Measurements from ENCODE around the gene HHIP. TPM values are rescaled to one million over a fixed set of nuclear protein-coding genes. Genes with fewer than 3 reads are reported as not detected.

Gene HHIP, protein sequence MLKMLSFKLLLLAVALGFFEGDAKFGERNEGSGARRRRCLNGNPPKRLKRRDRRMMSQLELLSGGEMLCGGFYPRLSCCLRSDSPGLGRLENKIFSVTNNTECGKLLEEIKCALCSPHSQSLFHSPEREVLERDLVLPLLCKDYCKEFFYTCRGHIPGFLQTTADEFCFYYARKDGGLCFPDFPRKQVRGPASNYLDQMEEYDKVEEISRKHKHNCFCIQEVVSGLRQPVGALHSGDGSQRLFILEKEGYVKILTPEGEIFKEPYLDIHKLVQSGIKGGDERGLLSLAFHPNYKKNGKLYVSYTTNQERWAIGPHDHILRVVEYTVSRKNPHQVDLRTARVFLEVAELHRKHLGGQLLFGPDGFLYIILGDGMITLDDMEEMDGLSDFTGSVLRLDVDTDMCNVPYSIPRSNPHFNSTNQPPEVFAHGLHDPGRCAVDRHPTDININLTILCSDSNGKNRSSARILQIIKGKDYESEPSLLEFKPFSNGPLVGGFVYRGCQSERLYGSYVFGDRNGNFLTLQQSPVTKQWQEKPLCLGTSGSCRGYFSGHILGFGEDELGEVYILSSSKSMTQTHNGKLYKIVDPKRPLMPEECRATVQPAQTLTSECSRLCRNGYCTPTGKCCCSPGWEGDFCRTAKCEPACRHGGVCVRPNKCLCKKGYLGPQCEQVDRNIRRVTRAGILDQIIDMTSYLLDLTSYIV
- 1 to 10 TPM in 1 of 4 donors, under 1 TPM in 2, not detected in 1; 0.03 to 1.2 (median 0.39) TPM for total RNA-seq
- polyA plus RNA-seq = 0.16 TPM
- long read RNA-seq, donor 1, full-length matches to known transcripts = 1 of 1 reads
- long read RNA-seq, donor 1, partial matches to known transcripts = 0 of 1 reads
- long read RNA-seq, donor 1, other reads (novel, unspliced or antisense) = 0 of 1 reads
- long read RNA-seq, donor 2 = 0 reads
- long read RNA-seq, donor 3 = 0 reads
- long read RNA-seq, donor 4 = 0 reads

DNA sequence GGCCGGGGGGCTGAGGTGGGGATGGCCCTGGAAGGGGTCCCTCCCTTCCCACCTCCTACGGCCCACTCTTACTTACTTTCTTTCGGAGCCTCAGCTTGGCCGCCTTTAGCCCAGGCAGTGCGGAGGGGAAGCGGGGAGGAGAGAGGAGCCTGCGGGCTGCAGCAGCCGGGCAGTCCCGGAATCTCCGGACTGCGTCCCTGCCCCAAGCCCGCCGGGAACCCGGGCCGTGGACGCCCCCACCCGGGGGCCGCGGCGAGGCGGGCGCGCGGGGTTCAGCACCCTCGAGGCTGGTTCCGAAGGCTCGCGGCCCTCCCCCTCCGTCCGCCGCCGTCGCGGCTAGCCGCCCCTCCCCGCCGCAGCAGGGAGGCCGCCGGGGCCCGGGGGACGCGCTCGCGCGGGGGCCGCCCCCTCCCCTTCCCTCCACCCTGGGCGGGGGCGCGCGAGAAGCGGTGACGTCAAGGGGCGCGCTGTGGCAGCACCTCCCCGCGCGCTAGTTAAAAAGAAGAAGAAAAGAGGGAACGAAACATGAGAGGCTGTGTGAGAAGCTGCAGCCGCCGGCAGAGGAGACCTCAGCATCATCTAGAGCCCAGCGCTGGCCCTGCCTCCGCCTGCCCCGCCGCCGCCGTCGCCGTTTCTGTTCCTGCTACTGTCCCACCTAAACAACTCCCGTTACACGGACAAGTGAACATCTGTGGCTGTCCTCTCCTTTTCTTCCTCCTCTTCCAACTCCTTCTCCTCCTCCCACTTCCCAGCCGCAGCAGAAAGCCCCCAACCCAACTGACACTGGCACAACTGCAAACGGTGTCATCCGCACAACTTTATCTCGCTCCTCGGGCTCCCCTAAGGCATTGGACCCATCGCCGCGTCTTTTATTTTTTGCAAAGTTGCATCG, at the start of gene HHIP:
Gene HHIP, plus strand, starts transcription at position 526 of the 892 bp plus-strand sequence. CDS start 520 bp downstream, outside the sequence.
- peak within 1 kb of the TSS; percentile 74 for H3K4me3 ChIP-seq (ENCODE audit: low read length)
- WGBS = under 1% methylated on average over 79 of the region's 79 CpGs
- H3K9me3 ChIP-seq (ENCODE audit: control insufficient read depth, low read length) = no peaks in the 10 kb centered on the region
- H3K27me3 ChIP-seq (ENCODE audit: control insufficient read depth, insufficient read depth) = no peaks in the 10 kb centered on the region
- peak; percentile 38 to 84 (median 67) for DNase-seq
- H3K4me1 ChIP-seq (ENCODE audit: control insufficient read depth, insufficient read depth, low read length) = peaks cover 2% of the 10 kb centered on the region
- intact Hi-C loops (cut with DNase I) = no loop called here
- H3K27ac ChIP-seq (ENCODE audit: low read length) = no peak within 1 kb of the TSS
- ATAC-seq = peak; percentile 81 to 84

DNA sequence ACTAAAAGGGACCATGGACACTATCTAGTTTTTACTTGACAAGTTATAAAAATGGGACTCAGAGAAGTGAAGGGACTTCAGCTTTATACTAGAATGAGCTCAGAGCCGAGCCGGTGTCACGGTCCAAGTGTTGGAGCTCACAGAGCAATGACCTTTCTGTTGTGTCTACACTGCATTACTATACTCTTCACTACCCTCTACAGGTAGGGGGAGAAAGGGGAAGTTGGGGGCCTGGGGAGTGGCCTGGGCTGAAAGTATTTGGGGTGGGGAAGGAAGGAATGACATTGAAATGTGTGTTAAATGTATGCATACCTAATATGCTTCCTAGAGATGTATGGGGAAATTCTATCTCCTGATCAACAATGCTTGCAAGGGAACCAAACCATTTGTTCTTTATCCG, 48.8 kb upstream of the HHIP start:
- DNase-seq = no peak
- intact Hi-C loops (cut with DNase I) = no loop called here
- 93% methylated on average over 4 of the region's 4 CpGs for WGBS
- H3K9me3 ChIP-seq (ENCODE audit: control insufficient read depth, low read length) = no peaks in the 10 kb centered on the region
- H3K27ac ChIP-seq (ENCODE audit: low read length) = no peak overlapping the region
- no peak overlapping the region for H3K4me3 ChIP-seq (ENCODE audit: low read length)
- no peak for ATAC-seq
- no peaks in the 10 kb centered on the region for H3K27me3 ChIP-seq (ENCODE audit: control insufficient read depth, insufficient read depth)
- H3K4me1 ChIP-seq (ENCODE audit: control insufficient read depth, insufficient read depth, low read length) = peaks cover 1% of the 10 kb centered on the region

DNA sequence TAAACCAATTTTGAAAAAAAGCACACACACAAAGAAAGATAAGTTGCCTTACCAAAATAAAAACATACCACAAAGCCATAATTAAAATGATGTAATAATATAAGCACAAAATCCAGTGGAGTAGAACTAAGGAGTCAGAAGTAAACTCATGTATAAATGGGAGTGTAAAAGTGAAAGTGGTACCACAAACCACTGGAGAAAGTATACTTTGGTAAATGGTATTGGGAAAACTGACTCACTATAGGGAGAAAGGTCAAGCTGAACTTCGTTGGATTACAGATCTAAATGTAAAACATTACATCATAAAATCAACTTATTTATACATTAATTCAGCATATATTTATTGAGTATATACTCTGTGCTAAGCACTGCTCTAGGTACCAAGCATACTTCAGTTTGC, 46.3 kb upstream of the HHIP start:
- intact Hi-C loops (cut with DNase I) = no loop called here
- H3K9me3 ChIP-seq (ENCODE audit: control insufficient read depth, low read length) = no peaks in the 10 kb centered on the region
- H3K27ac ChIP-seq (ENCODE audit: low read length) = no peak overlapping the region
- ATAC-seq (no peak), DNase-seq (no peak)
- no peaks in the 10 kb centered on the region for H3K4me1 ChIP-seq (ENCODE audit: control insufficient read depth, insufficient read depth, low read length)
- H3K27me3 ChIP-seq (ENCODE audit: control insufficient read depth, insufficient read depth) = no peaks in the 10 kb centered on the region
- H3K4me3 ChIP-seq (ENCODE audit: low read length) = no peak overlapping the region
- 53% methylated on average over 1 of the region's 1 CpG for WGBS

DNA sequence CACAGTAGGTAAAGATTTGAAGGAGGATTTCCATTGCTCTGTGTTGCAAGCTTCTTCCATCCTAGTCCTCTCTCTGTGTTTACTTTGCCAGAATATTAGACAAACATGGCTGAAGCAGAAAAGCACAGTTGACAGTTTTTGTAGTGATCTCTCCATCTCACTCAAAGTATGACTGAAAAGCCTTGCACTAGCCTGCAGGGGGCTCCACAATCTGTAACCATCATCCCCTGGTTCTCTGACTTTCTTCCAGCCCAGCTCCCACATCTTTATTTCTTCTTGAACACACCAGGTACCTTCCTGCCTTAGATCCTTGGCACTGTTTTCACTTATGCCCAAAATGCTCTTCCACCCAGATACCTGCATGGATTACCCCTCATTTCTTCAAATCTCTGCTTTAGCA, 34.1 kb upstream of the HHIP start:
- ATAC-seq (no peak), DNase-seq (no peak)
- Histone ChIP-seq H3K9me3 (ENCODE audit: control insufficient read depth, low read length) (no peaks in the 10 kb centered on the region), H3K27ac (ENCODE audit: low read length) (no peak overlapping the region), H3K27me3 (ENCODE audit: control insufficient read depth, insufficient read depth) (no peaks in the 10 kb centered on the region), H3K4me1 (ENCODE audit: control insufficient read depth, insufficient read depth, low read length) (no peaks in the 10 kb centered on the region), H3K4me3 (ENCODE audit: low read length) (no peak overlapping the region)
- intact Hi-C loops (cut with DNase I) = no loop called here

DNA sequence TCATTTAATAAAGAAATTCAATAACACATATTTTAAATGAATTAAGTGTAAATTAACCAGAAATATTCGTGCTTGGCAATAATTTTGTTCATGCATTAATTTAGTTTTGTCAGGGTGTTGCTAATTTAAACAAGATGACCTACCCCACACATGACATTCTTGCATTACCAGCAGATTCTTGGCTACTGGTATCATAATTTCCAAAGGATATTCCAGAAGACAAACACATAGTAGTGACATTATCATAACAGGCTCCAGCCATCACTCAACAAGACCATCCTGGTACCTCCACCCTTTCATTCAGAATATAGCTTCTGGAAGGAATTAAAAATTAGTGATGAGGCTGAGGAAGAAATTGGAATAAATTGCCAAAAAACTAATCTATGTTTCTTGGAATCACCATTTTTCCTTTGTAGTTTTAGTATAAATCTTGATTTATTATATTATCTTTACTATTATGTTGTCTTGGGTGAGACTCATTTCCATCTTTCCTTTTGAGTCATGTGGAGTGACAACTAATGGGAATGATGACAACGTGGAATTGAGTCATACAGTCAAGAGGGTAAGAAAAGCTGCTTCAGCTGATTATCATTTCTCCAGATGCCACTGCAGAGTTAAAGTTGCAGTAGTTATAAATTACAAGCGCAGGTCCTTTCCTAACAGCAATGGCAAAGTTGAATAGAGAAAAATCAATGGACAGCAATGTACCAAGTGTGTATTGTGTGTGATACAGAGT, 30.9 kb upstream of the HHIP start:
- H3K27ac ChIP-seq (ENCODE audit: low read length) = no peak overlapping the region
- no peaks in the 10 kb centered on the region for H3K4me1 ChIP-seq (ENCODE audit: control insufficient read depth, insufficient read depth, low read length)
- no peaks in the 10 kb centered on the region for H3K27me3 ChIP-seq (ENCODE audit: control insufficient read depth, insufficient read depth)
- intact Hi-C loops (cut with DNase I) = no loop called here
- H3K9me3 ChIP-seq (ENCODE audit: control insufficient read depth, low read length) = no peaks in the 10 kb centered on the region
- no peak overlapping the region for H3K4me3 ChIP-seq (ENCODE audit: low read length)
- WGBS = 64% methylated on average over 3 of the region's 3 CpGs
- ATAC-seq = no peak
- DNase-seq = no peak

DNA sequence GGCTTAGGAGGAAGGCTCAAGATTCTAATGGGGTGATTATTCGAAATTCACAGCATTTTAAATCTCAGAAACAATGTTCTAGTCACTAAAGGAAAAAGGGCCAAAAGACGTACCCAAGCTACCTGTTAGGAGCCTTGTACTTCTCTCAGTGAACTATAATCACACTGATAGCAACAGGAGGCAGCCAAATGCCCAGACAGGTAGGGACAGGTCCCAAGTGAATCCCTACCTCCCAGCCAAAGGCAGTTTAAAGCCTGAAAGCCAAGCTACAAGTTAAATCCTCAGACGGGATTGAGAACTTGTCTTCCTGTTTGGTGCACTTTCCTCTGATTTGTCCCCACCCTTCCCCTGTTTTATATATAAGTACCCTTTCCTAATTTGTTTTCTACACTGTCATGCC, 24.3 kb upstream of the HHIP start:
- ATAC-seq (no peak), DNase-seq (no peak)
- Histone ChIP-seq H3K9me3 (ENCODE audit: control insufficient read depth, low read length) (no peaks in the 10 kb centered on the region), H3K27ac (ENCODE audit: low read length) (no peak overlapping the region), H3K27me3 (ENCODE audit: control insufficient read depth, insufficient read depth) (no peaks in the 10 kb centered on the region), H3K4me3 (ENCODE audit: low read length) (no peak overlapping the region), H3K4me1 (ENCODE audit: control insufficient read depth, insufficient read depth, low read length) (no peaks in the 10 kb centered on the region)
- intact Hi-C loops (cut with DNase I) = no loop called here
- WGBS = 56% methylated on average over 3 of the region's 3 CpGs

DNA sequence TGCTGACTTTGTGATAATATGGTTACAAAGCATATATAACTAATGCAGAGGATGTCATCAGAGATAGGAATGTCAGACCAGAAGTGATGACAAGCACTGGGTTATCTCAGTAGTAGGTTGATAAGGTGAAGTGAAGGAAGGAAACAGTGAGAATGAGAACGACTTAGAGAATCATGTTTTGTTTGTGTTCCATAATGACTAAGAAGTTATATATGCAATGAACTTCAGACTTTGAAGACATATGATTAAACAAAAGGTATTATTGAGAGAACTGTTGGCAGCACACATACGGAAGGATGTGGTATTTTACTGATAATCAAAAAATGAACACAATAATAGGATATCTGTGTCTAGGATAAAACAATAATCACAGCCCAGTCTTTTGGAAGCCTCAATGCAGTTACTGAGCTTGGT, 18.3 kb upstream of the HHIP start:
- Histone ChIP-seq H3K9me3 (ENCODE audit: control insufficient read depth, low read length) (no peaks in the 10 kb centered on the region), H3K27me3 (ENCODE audit: control insufficient read depth, insufficient read depth) (no peaks in the 10 kb centered on the region), H3K4me3 (ENCODE audit: low read length) (no peak overlapping the region), H3K27ac (ENCODE audit: low read length) (no peak overlapping the region), H3K4me1 (ENCODE audit: control insufficient read depth, insufficient read depth, low read length) (no peaks in the 10 kb centered on the region)
- intact Hi-C loops (cut with DNase I) = no loop called here
- ATAC-seq (no peak), DNase-seq (no peak)
- 27% methylated on average over 2 of the region's 2 CpGs for WGBS

DNA sequence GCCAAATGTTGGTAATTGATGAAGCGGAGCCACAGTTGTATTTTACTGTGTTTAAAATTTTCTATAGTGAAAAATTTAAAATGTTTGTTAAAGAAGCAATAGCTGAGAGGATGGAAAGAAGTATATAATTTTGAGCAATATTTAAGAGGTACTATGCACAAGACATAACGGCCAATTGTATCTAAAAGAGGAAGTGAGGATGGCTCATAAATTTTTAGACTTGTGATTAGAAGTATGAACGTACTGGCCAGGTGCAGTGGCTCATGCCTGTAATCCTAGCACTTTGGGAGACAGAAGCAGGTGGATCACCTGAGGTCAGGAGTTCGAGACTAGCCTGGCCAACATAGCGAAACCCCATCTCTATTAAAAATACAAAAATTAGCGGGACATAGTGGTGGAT, 12.7 kb upstream of the HHIP start:
- 89% methylated on average over 6 of the region's 6 CpGs for WGBS
- Histone ChIP-seq H3K9me3 (ENCODE audit: control insufficient read depth, low read length) (no peaks in the 10 kb centered on the region), H3K4me3 (ENCODE audit: low read length) (no peak overlapping the region), H3K27me3 (ENCODE audit: control insufficient read depth, insufficient read depth) (no peaks in the 10 kb centered on the region), H3K27ac (ENCODE audit: low read length) (no peak overlapping the region), H3K4me1 (ENCODE audit: control insufficient read depth, insufficient read depth, low read length) (no peaks in the 10 kb centered on the region)
- intact Hi-C loops (cut with DNase I) = no loop called here
- ATAC-seq (no peak), DNase-seq (no peak)

DNA sequence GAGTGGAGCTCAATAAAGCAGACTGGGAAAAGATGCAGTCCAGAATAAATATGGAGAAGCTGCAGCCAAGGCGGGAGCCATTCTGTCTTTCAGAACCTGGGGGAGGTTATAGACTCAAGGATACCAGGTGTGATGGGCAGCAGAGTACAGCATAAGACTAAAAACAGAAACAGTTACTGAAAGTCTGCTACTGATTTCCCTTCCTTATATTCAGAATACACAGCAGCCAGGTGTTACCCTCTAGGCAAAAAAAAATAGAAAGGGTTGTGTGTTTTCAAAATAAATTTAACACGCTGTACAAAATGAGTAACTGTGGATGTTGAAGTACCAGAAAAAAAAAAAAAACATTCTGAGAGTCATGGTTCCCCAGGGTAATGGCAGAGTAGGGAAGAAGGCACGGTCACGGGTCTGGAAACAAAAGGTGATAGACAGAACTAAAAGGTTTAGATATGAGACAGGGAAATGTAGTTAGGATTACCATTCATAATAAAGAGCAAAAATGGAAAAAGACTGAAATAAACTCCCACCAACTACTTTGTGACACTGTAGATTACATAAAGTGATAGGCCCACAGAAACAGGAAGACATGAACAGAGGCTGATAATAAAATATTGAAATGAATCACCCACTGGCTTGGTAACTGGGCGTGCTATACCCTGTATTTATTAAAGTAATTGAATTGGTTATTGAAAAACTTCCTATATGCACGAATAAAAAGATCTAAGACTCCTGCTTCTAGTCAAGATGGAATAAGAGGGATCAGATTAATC, 10.8 kb upstream of the HHIP start:
- H3K4me1 ChIP-seq (ENCODE audit: control insufficient read depth, insufficient read depth, low read length) = no peaks in the 10 kb centered on the region
- intact Hi-C loops (cut with DNase I) = no loop called here
- H3K27me3 ChIP-seq (ENCODE audit: control insufficient read depth, insufficient read depth) = no peaks in the 10 kb centered on the region
- no peak overlapping the region for H3K27ac ChIP-seq (ENCODE audit: low read length)
- DNase-seq (no peak), ATAC-seq (no peak)
- no peaks in the 10 kb centered on the region for H3K9me3 ChIP-seq (ENCODE audit: control insufficient read depth, low read length)
- no peak overlapping the region for H3K4me3 ChIP-seq (ENCODE audit: low read length)
- 91% methylated on average over 6 of the region's 6 CpGs for WGBS
